Measurements from ENCODE around the gene MBTD1.
"Not testable (repeated sequence)": the region's sequence is repeated elsewhere in the genome, so short reads cannot be mapped to it uniquely, and the experiment has no call there.

MBTD1 gene

GRCh38 chr17:51185763-51186332 lies 74.0 kb downstream of the MBTD1 start:
- DNase-seq = no peak

GRCh38 chr17:51184124-51184523 lies 75.7 kb downstream of the MBTD1 start:
- no peak for DNase-seq

GRCh38 chr17:51180486-51180885 lies 79.4 kb downstream of the MBTD1 start:
- DNase-seq = no peak

GRCh38 chr17:51172030-51172429 lies 87.8 kb downstream of the MBTD1 start:
- DNase-seq = not testable (repeated sequence)

GRCh38 chr17:51170736-51171135 lies 89.1 kb downstream of the MBTD1 start:
- no peak for DNase-seq

GRCh38 chr17:51169340-51169739 lies 90.5 kb downstream of the MBTD1 start:
- DNase-seq = no peak

- DNase-seq = peak; percentile 79
Measured at GRCh38 chr17:51166987-51167931, 92.6 kb downstream of the MBTD1 start.

GRCh38 chr17:51166198-51166986 lies 93.5 kb downstream of the MBTD1 start, which contains the start of gene NME2:
Gene NME2, plus strand, starts transcription at chr17:51166411. Its CDS starts 420 bp downstream, at chr17:51166831.
- DNase-seq = peak; percentile 74

- DNase-seq = no peak
Measured at GRCh38 chr17:51165680-51166197, 94.1 kb downstream of the MBTD1 start.

- peak; percentile 7 for DNase-seq
Measured at GRCh38 chr17:51164911-51165679, 94.8 kb downstream of the MBTD1 start.

- DNase-seq = no peak
Measured at GRCh38 chr17:51161541-51161940, 98.3 kb downstream of the MBTD1 start.

- DNase-seq = no peak
Measured at GRCh38 chr17:51159604-51160003, 100.2 kb downstream of the MBTD1 start.

- no peak for DNase-seq
Measured at GRCh38 chr17:51155416-51155815, 104.4 kb downstream of the MBTD1 start.

GRCh38 chr17:51154176-51154575 lies 105.7 kb downstream of the MBTD1 start:
- DNase-seq = no peak

- peak; percentile 95 for DNase-seq
Measured at GRCh38 chr17:51153210-51154072, 106.4 kb downstream of the MBTD1 start, which contains the start of gene NME1. Gene NME1, plus strand, starts transcription at chr17:51153559. Its CDS starts 2,096 bp downstream, at chr17:51155655.

- no peak for DNase-seq
Measured at GRCh38 chr17:51152766-51153209, 107.1 kb downstream of the MBTD1 start.

- no peak for DNase-seq
Measured at GRCh38 chr17:51150932-51151331, 108.9 kb downstream of the MBTD1 start.

GRCh38 chr17:51149163-51149562 lies 110.7 kb downstream of the MBTD1 start:
- DNase-seq = no peak

- DNase-seq = no peak
Measured at GRCh38 chr17:51147650-51148049, 112.2 kb downstream of the MBTD1 start.

- no peak for DNase-seq
Measured at GRCh38 chr17:51144266-51145022, 115.4 kb downstream of the MBTD1 start.
